Naive thymus-derived CD8-positive, alpha-beta T cell (primary cell): Measurements from ENCODE around the gene RPS27. TPM values are rescaled to one million over a fixed set of nuclear protein-coding genes. Genes with fewer than 3 reads are reported as not detected.
A peak's percentile ranks its signal among the peaks of the same experiment; 100 is the strongest.

Experiments used
- ATAC-seq, 2 donors: fragments of 150-1000 bp; cut with Tn5 transposase in 1 of 2; sonication (Bioruptor Pico), chemical (Tn5 transposase) in 1 of 2; 1 replicate in 1 of 2; 2 replicates in 1 of 2; pipeline ENCODE4 v1.10.0; 2021; ENCODE audit warnings: mild to moderate bottlenecking in 2 of 2, moderate library complexity in 2 of 2
- POLR2A ChIA-PET: fragments of 350-600 bp; sonication (Branson Sonifier 250); formaldehyde crosslinking; loops from one replicate; lab custom pipeline; 2021; ENCODE audit warnings: antibody characterized with exemption; lab: Charles Lee
- DNase-seq, 10 donors: peaks; one replicate each; pipeline versions ENCODE4 v3.0.0 to v3.0.0-alpha.2; 2020 to 2022
- H3K27ac Mint-ChIP-seq, 10 donors: one replicate each; pipeline ENCODE4 v1.8.0; 2020 to 2022; ENCODE audit warnings: mild to moderate bottlenecking in 10 of 10, mixed read lengths in 10 of 10, moderate library complexity in 4 of 10, inconsistent platforms in 1 of 10
- H3K27me3 Mint-ChIP-seq, 5 donors: one replicate each; pipeline ENCODE4 v1.8.0; 2021 to 2022; ENCODE audit warnings: mixed read lengths in 5 of 5
- H3K36me3 Mint-ChIP-seq, 3 donors: one replicate each; pipeline ENCODE4 v1.8.0; 2020 to 2022; ENCODE audit warnings: mixed read lengths in 3 of 3, mild to moderate bottlenecking in 2 of 3, inconsistent platforms in 1 of 3
- H3K4me1 Mint-ChIP-seq, 4 donors: one replicate each; pipeline ENCODE4 v1.8.0; 2021 to 2022; ENCODE audit warnings: mixed read lengths in 4 of 4
- H3K4me3 Mint-ChIP-seq, 10 donors: one replicate each; pipeline ENCODE4 v1.8.0; 2020 to 2022; ENCODE audit warnings: mild to moderate bottlenecking in 10 of 10, mixed read lengths in 10 of 10, moderate library complexity in 6 of 10, inconsistent platforms in 1 of 10
- H3K9me3 Mint-ChIP-seq, 9 donors: one replicate each; pipeline ENCODE4 v1.8.0; 2020 to 2022; ENCODE audit warnings: mixed read lengths in 9 of 9, mild to moderate bottlenecking in 3 of 9, inconsistent platforms in 1 of 9, moderate library complexity in 1 of 9
- polyA plus RNA-seq, 3 donors: library from polyadenylated mRNA; unstranded; fragments of 300-500 nt; fragmentation: Illumina TruSeq; gene quantifications; one replicate each; pipeline ENCODE4 v1.2.3, GENCODE V29; 2021
- total RNA-seq, 8 experiments: library from RNA in 2 of 8; stranded (reverse) in 2 of 8; gene quantifications; one replicate each; pipeline ENCODE4 v1.2.3 and lab custom pipeline; 2021 to 2026

RPS27 gene
- total and polyA plus RNA-seq, 5 experiments from 2014 or later: 5,101 to 26,660 (median 23,491) TPM

- no peak for DNase-seq
- Mint-ChIP-seq H3K36me3 (peaks cover 4 to 71% (median 11%) of the 10 kb centered on the region in 3 donors), H3K4me1 (peaks cover 32 to 58% (median 53%) of the 10 kb centered on the region in 4 donors), H3K4me3 (no peak overlapping the region), H3K9me3 (no peaks in the 10 kb centered on the region), H3K27me3 (no peaks in the 10 kb centered on the region), H3K27ac (peak overlapping the region in 8 of 10 donors; percentile 24 to 86 (median 60))
- no peak for ATAC-seq
- POLR2A ChIA-PET: interaction anchor here (0.6 to 1.5 kb wide), 2 partner anchors 29 to 419 kb away, joined by 3 to 6 read pairs; partner anchors contain the start of gene GATAD2B
These were observed 38.8 kb upstream of the RPS27 start for GRCh38 chr1:153951801-153952200.

GRCh38 chr1:153953859-153954365 lies 36.6 kb upstream of the RPS27 start:
- H3K4me1 Mint-ChIP-seq: peaks cover 40 to 61% (median 57%) of the 10 kb centered on the region in 4 donors
- ATAC-seq: no peak

GRCh38 chr1:153954826-153955225 lies 35.7 kb upstream of the RPS27 start:
- no peaks in the 10 kb centered on the region for H3K27me3 Mint-ChIP-seq
- POLR2A ChIA-PET: interaction anchor here (1.0 to 8.7 kb wide), 7 partner anchors 8 to 36 kb away, joined by 4 to 118 read pairs (median 24); partner anchors contain the start of genes CREB3L4, DENND4B, JTB and RAB13
- H3K36me3 Mint-ChIP-seq: peaks cover 4 to 46% (median 11%) of the 10 kb centered on the region in 3 donors
- H3K4me3 Mint-ChIP-seq: peak overlapping the region in 8 of 10 donors; percentile 10 to 95 (median 40)
- H3K27ac Mint-ChIP-seq: peak overlapping the region in 8 of 10 donors; percentile 71 to 97 (median 90)
- ATAC-seq (no peak), DNase-seq (no peak)
- H3K9me3 Mint-ChIP-seq: no peaks in the 10 kb centered on the region
- H3K4me1 Mint-ChIP-seq: peaks cover 40 to 63% (median 60%) of the 10 kb centered on the region in 4 donors

More at GRCh38 chr1:153953859-153954365, 36.6 kb upstream of the RPS27 start:
- Mint-ChIP-seq H3K27me3 (no peaks in the 10 kb centered on the region), H3K9me3 (no peaks in the 10 kb centered on the region), H3K36me3 (peaks cover 4 to 53% (median 11%) of the 10 kb centered on the region in 3 donors), H3K4me3 (peak overlapping the region in 7 of 10 donors; percentile 14 to 83 (median 41)), H3K27ac (peak overlapping the region; percentile 47 to 97 (median 86))
- POLR2A ChIA-PET: interaction anchor here (2.9 to 8.7 kb wide), 6 partner anchors 9 to 37 kb away, joined by 12 to 118 read pairs (median 42); partner anchors contain the start of genes CREB3L4, DENND4B, JTB and RAB13
- no peak for DNase-seq

- H3K9me3 Mint-ChIP-seq: no peaks in the 10 kb centered on the region
- H3K27ac Mint-ChIP-seq: peak overlapping the region; percentile 85 to 98 (median 96)
- POLR2A ChIA-PET: interaction anchor here (0.8 to 13.8 kb wide), 10 partner anchors 10 to 285 kb away, joined by 3 to 315 read pairs (median 32); partner anchors contain the start of genes CREB3L4, DENND4B, GATAD2B and JTB
- H3K36me3 Mint-ChIP-seq: peaks cover 0 to 22% (median 5%) of the 10 kb centered on the region in 3 donors
- DNase-seq: no peak
- peak overlapping the region; percentile 86 to 100 (median 98) for H3K4me3 Mint-ChIP-seq
- peaks cover 31 to 73% (median 58%) of the 10 kb centered on the region in 4 donors for H3K4me1 Mint-ChIP-seq
- H3K27me3 Mint-ChIP-seq: no peaks in the 10 kb centered on the region
- peak in 1 of 2 donors; percentile 2 for ATAC-seq
These were observed 33.4 kb upstream of the RPS27 start for GRCh38 chr1:153956997-153957715.

GRCh38 chr1:153957744-153958110 lies 32.8 kb upstream of the RPS27 start:
- POLR2A ChIA-PET: interaction anchor here (0.9 to 13.8 kb wide), 8 partner anchors 10 to 38 kb away, joined by 3 to 315 read pairs (median 52); partner anchors contain the start of genes CREB3L4, DENND4B, GATAD2B and JTB
- no peaks in the 10 kb centered on the region for H3K27me3 Mint-ChIP-seq
- peak in 7 of 10 donors; percentile 27 to 71 (median 50) for DNase-seq

GRCh38 chr1:153958111-153958960 lies 32.2 kb upstream of the RPS27 start, which contains the start of gene CRTC2:
CRTC2 (minus strand) TSS chr1:153958612; CDS start chr1:153958497, 115 bp downstream.
- H3K36me3 Mint-ChIP-seq: peaks cover 0 to 10% (median 3%) of the 10 kb centered on the region in 3 donors
- ATAC-seq: peak; percentile 84 to 88

More at GRCh38 chr1:153957744-153958110, 32.8 kb upstream of the RPS27 start:
- H3K9me3 Mint-ChIP-seq: no peaks in the 10 kb centered on the region
- H3K4me3 Mint-ChIP-seq: peak overlapping the region; percentile 86 to 100 (median 98)
- peak; percentile 23 to 29 for ATAC-seq
- H3K4me1 Mint-ChIP-seq: peaks cover 36 to 78% (median 62%) of the 10 kb centered on the region in 4 donors
- H3K36me3 Mint-ChIP-seq: peaks cover 0 to 17% (median 5%) of the 10 kb centered on the region in 3 donors
- peak overlapping the region; percentile 85 to 98 (median 96) for H3K27ac Mint-ChIP-seq

GRCh38 chr1:153958961-153959260 lies 31.7 kb upstream of the RPS27 start:
- Mint-ChIP-seq H3K27me3 (no peaks in the 10 kb centered on the region), H3K4me3 (peak overlapping the region; percentile 86 to 100 (median 98)), H3K27ac (peak overlapping the region; percentile 85 to 98 (median 96)), H3K4me1 (peaks cover 38 to 80% (median 63%) of the 10 kb centered on the region in 4 donors), H3K36me3 (peaks cover 0 to 6% (median 0%) of the 10 kb centered on the region in 3 donors), H3K9me3 (peaks cover 0 to 2% (median 0%) of the 10 kb centered on the region in 9 donors)
- POLR2A ChIA-PET: interaction anchor here (0.6 to 13.8 kb wide), 7 partner anchors 9 to 132 kb away, joined by 3 to 315 read pairs (median 61); partner anchors contain the start of genes CREB3L4, DENND4B, GATAD2B and JTB
- ATAC-seq (no peak), DNase-seq (no peak)

More at GRCh38 chr1:153958111-153958960, 32.2 kb upstream of the RPS27 start, which contains the start of gene CRTC2:
- peak; percentile 91 to 98 (median 96) for DNase-seq
- Mint-ChIP-seq H3K9me3 (no peaks in the 10 kb centered on the region), H3K4me1 (peaks cover 37 to 79% (median 63%) of the 10 kb centered on the region in 4 donors), H3K4me3 (peak within 1 kb of the TSS; percentile 86 to 100 (median 98)), H3K27ac (peak within 1 kb of the TSS; percentile 85 to 98 (median 96)), H3K27me3 (no peaks in the 10 kb centered on the region)
- POLR2A ChIA-PET: interaction anchor here (0.6 to 13.8 kb wide), 9 partner anchors 9 to 131 kb away, joined by 3 to 315 read pairs (median 42); partner anchors contain the start of genes CREB3L4, DENND4B, GATAD2B and JTB

GRCh38 chr1:153959454-153959853 lies 31.1 kb upstream of the RPS27 start:
- H3K27me3 Mint-ChIP-seq: no peaks in the 10 kb centered on the region
- ATAC-seq: no peak
- H3K4me3 Mint-ChIP-seq: peak overlapping the region in 4 of 10 donors; percentile 26 to 95 (median 52)
- H3K4me1 Mint-ChIP-seq: peaks cover 35 to 80% (median 63%) of the 10 kb centered on the region in 4 donors
- peak overlapping the region; percentile 28 to 97 (median 92) for H3K27ac Mint-ChIP-seq
- POLR2A ChIA-PET: interaction anchor here (0.8 to 13.8 kb wide), 7 partner anchors 8 to 37 kb away, joined by 3 to 315 read pairs (median 61); partner anchors contain the start of genes CREB3L4, DENND4B, GATAD2B and JTB
- H3K36me3 Mint-ChIP-seq: peaks cover 0 to under 1% (median 0%) of the 10 kb centered on the region in 3 donors
- no peak for DNase-seq
- peaks cover 0 to 2% (median 0%) of the 10 kb centered on the region in 9 donors for H3K9me3 Mint-ChIP-seq

- peaks cover 35 to 75% (median 61%) of the 10 kb centered on the region in 4 donors for H3K4me1 Mint-ChIP-seq
- H3K4me3 Mint-ChIP-seq: no peak overlapping the region
- no peak for ATAC-seq
- no peaks in the 10 kb centered on the region for H3K36me3 Mint-ChIP-seq
- H3K9me3 Mint-ChIP-seq: peaks cover 0 to 2% (median 0%) of the 10 kb centered on the region in 9 donors
- no peaks in the 10 kb centered on the region for H3K27me3 Mint-ChIP-seq
- H3K27ac Mint-ChIP-seq: peak overlapping the region in 6 of 10 donors; percentile 28 to 95 (median 82)
- DNase-seq: no peak
- POLR2A ChIA-PET: interaction anchor here (0.8 to 13.8 kb wide), 4 partner anchors 10 to 38 kb away, joined by 3 to 315 read pairs (median 52); partner anchors contain the start of genes DENND4B, GATAD2B and RPS27
These were observed 30.4 kb upstream of the RPS27 start for GRCh38 chr1:153960206-153960605.

GRCh38 chr1:153961421-153961820 lies 29.1 kb upstream of the RPS27 start:
- peak overlapping the region in 4 of 10 donors; percentile 25 to 97 (median 54) for H3K4me3 Mint-ChIP-seq
- DNase-seq (no peak), ATAC-seq (no peak)
- H3K27me3 Mint-ChIP-seq: no peaks in the 10 kb centered on the region
- POLR2A ChIA-PET: interaction anchor here (1.0 to 13.8 kb wide), 5 partner anchors 9 to 39 kb away, joined by 4 to 315 read pairs (median 42); partner anchors contain the start of genes DENND4B, GATAD2B and RPS27
- peaks cover 0 to 2% (median 0%) of the 10 kb centered on the region in 9 donors for H3K9me3 Mint-ChIP-seq
- H3K36me3 Mint-ChIP-seq: no peaks in the 10 kb centered on the region
- H3K27ac Mint-ChIP-seq: peak overlapping the region in 9 of 10 donors; percentile 33 to 99 (median 64)
- H3K4me1 Mint-ChIP-seq: peaks cover 36 to 75% (median 62%) of the 10 kb centered on the region in 4 donors
